PFSK-1 (cell line): Measurements from ENCODE around the gene JAK2.

Experiments used
- FOXP2 ChIP-seq: optimal IDR thresholded peaks from 2 replicates; pipeline ENCODE3; 2011; ENCODE audit warnings: borderline replicate concordance, control low read depth, inconsistent platforms; ENCODE audit not compliant: insufficient read depth; ENCODE audit errors: extremely low read length, extremely low read depth
- POLR2AphosphoS5 ChIP-seq: IDR thresholded peaks from 2 replicates; pipeline ENCODE4 v1.6.1; 2012; ENCODE audit warnings: low read depth, mild to moderate bottlenecking, control low read depth, low read length, moderate library complexity
- REST ChIP-seq, 2 experiments: IDR thresholded peaks; 2 replicates each; pipeline versions ENCODE4 v1.6.1 to v1.8.0; 2011 to 2012; ENCODE audit warnings: low read depth in 2 of 2, low read length in 2 of 2, control low read depth in 1 of 2, inconsistent platforms in 1 of 2, mild to moderate bottlenecking in 1 of 2, moderate library complexity in 1 of 2; ENCODE audit not compliant: insufficient read depth in 1 of 2
- SIN3A ChIP-seq: IDR thresholded peaks from 2 replicates; pipeline ENCODE4 v1.6.1; 2012; ENCODE audit warnings: mild to moderate bottlenecking, low read length, moderate library complexity, borderline replicate concordance; ENCODE audit not compliant: insufficient read depth
- TAF1 ChIP-seq: IDR thresholded peaks from 2 replicates; pipeline ENCODE4 v1.6.1; 2012; ENCODE audit warnings: low read length, control low read depth, borderline replicate concordance; ENCODE audit not compliant: insufficient read depth

The JAK2 gene

DNA sequence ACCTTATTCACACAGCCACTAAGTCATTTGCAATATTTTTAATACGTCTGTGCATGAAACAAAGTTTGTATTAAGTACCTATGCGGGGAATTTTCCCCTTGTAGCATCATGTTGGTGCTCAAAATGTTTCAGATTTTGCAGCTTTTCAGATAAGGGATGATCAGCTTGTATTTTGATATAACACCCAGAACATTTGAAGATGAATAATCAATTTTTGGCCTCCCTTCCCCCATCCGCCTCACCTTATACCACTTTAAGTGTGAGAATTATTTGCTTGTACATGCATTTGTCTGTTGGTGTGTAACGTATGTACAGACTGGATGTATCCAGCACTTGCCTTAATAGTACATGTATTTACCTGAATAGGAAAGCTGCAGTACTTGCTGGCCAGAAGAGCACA is 1.7 kb downstream of the JAK2 start:
- no peak for TF ChIP-seq SIN3A
- no peak for TF ChIP-seq TAF1
- TF ChIP-seq FOXP2 = no peak
- TF ChIP-seq REST (IDR thresholded peaks at IDR 0.05; ENCODE audit: insufficient read depth in 1 of 2, low read depth in 2 of 2, low read length in 2 of 2) = no peak
- no peak for TF ChIP-seq POLR2AphosphoS5

GRCh38 chr9:4987961-4988421 is 2.9 kb downstream of the JAK2 start:
- TF ChIP-seq SIN3A (no peak), FOXP2 (no peak), TAF1 (no peak)

GRCh38 chr9:4992872-4993271 is 7.8 kb downstream of the JAK2 start:
- TF ChIP-seq REST (IDR thresholded peaks at IDR 0.05; ENCODE audit: insufficient read depth in 1 of 2, low read depth in 2 of 2, low read length in 2 of 2) = no peak
- no peak for TF ChIP-seq FOXP2
- TF ChIP-seq TAF1 = no peak
- TF ChIP-seq POLR2AphosphoS5 = no peak
- TF ChIP-seq SIN3A = no peak

DNA sequence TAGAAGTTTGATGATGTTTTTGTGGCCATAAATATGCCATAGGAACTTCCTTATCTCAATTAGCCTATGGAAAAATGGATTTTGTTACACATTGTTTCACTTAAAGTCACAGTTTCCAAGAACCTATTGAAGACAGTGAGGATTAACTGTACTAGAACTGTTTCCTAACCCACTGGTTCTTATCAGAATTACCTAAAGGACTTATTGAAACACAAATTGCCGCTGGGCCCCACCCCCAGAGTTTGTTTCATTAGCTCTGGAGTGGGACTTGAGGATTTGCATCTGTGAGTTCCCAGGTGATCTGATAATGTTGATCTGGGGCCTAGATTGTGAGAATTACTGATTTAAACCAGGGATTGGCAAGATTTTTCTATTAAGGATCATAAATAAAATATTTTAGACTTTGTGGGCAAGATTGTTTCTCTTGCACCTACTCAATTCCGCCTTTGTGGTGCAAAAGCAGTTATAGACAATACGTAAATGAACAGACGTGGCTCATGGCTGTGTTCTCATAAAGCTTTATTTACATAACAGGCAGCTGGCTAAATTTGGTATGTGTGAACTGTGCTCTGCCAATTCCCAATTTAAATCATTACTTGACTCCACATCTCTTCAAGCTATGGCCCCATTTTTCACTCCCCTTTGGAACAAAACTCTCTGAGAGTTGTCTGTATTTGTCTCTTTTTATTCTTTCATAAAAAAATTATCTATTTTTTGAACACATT is 9.3 kb downstream of the JAK2 start:
- TF ChIP-seq SIN3A (no peak), REST (IDR thresholded peaks at IDR 0.05; ENCODE audit: insufficient read depth in 1 of 2, low read depth in 2 of 2, low read length in 2 of 2) (no peak), FOXP2 (no peak), POLR2AphosphoS5 (no peak), TAF1 (no peak)

- no peak for TF ChIP-seq POLR2AphosphoS5
- no peak for TF ChIP-seq FOXP2
- TF ChIP-seq SIN3A = no peak
- no peak for TF ChIP-seq REST (IDR thresholded peaks at IDR 0.05; ENCODE audit: insufficient read depth in 1 of 2, low read depth in 2 of 2, low read length in 2 of 2)
- TF ChIP-seq TAF1 = no peak
Measured at GRCh38 chr9:4997196-4997595, 12.1 kb downstream of the JAK2 start.
